ENCODE data around the gene C22orf23.

The C22orf23 gene

DNA sequence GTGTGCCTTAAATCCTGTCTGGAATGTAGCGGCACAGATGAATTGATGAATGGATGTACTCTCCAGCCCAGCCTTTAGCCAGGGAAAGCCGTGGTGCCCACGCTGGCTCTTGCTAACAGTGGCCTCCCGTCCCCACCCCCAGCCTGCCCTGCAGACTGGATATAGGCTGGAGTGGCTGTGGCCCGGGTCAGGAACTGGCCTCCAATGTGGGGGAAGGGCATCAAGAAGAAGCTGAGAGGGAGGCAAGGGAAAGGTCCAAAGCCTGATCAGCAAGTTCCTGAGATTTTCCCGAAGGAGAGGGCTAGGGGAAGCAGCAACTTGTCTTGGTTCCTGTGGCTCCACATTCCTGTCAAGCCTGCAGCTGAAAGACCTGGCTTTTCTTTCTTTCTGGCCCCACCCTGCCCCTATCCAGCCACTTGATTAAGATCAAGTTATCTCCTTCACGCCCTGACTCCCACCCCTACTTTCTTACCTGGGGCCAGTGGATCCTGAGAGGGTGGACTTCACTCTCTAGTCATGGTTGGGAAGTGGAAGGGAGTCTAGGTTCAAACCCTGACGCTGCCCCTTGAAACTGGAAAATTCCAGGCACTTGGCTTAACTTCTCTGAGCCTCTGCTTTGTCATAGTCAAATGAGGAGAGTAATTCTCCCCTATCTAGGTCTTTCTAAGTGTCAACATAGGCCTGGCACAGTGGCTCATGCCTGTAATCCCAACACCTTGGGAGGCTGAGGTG lies 58.3 kb downstream of the C22orf23 start:
- no peak for DNase-seq

GRCh38 chr22:37893583-37893983 lies 59.8 kb downstream of the C22orf23 start:
- no peak for DNase-seq

Data from activated naive CD4-positive, alpha-beta T cell treated with anti-CD3 and anti-CD28 coated beads, Interleukin-2, amount 50 U/mL, for 16 hours (primary cell).